GM19240 (cell line): ENCODE results near the gene TLL2.

ENCODE experiments used
- DNase-seq: peaks from one replicate; pipeline ENCODE4 v3.0.0; 2011; ENCODE audit warnings: low spot score; ENCODE audit not compliant: insufficient read length

Gene TLL2

GRCh38 chr10:96360766-96361165 is 153.0 kb downstream of the TLL2 start:
- no peak for DNase-seq

- DNase-seq = no peak
These were observed 153.4 kb downstream of the TLL2 start for GRCh38 chr10:96360331-96360730.

- DNase-seq = no peak
These were observed 154.1 kb downstream of the TLL2 start for GRCh38 chr10:96359616-96360015.

- DNase-seq = no peak
These were observed 154.7 kb downstream of the TLL2 start, which contains the start of gene OPALIN for GRCh38 chr10:96358851-96359540. OPALIN (minus strand) TSS chr10:96359002; CDS start chr10:96358896, 106 bp downstream.

- DNase-seq = no peak
These were observed 156.6 kb downstream of the TLL2 start for GRCh38 chr10:96357038-96357620.

- DNase-seq = no peak
These were observed 161.1 kb downstream of the TLL2 start for GRCh38 chr10:96352582-96352981.

GRCh38 chr10:96352027-96352426 is 161.7 kb downstream of the TLL2 start:
- no peak for DNase-seq

GRCh38 chr10:96346295-96346694 is 167.4 kb downstream of the TLL2 start:
- no peak for DNase-seq

GRCh38 chr10:96345222-96345621 is 168.5 kb downstream of the TLL2 start:
- no peak for DNase-seq

- DNase-seq = no peak
These were observed 169.5 kb downstream of the TLL2 start for GRCh38 chr10:96344178-96344577.

- no peak for DNase-seq
These were observed 171.3 kb downstream of the TLL2 start for GRCh38 chr10:96342402-96342801.

- DNase-seq = no peak
These were observed 172.2 kb downstream of the TLL2 start for GRCh38 chr10:96341219-96342182.

- no peak for DNase-seq
These were observed 173.5 kb downstream of the TLL2 start for GRCh38 chr10:96339956-96340904.

GRCh38 chr10:96339383-96339782 is 174.3 kb downstream of the TLL2 start:
- no peak for DNase-seq

GRCh38 chr10:96338279-96338925 is 175.3 kb downstream of the TLL2 start:
- no peak for DNase-seq

GRCh38 chr10:96337106-96337505 is 176.6 kb downstream of the TLL2 start:
- no peak for DNase-seq

- no peak for DNase-seq
These were observed 178.9 kb downstream of the TLL2 start for GRCh38 chr10:96334616-96335526.

GRCh38 chr10:96333101-96333500 is 180.6 kb downstream of the TLL2 start:
- no peak for DNase-seq

- DNase-seq = no peak
These were observed 186.3 kb downstream of the TLL2 start for GRCh38 chr10:96327462-96327861.
